Stimulated activated CD8-positive, alpha-beta memory T cell treated with anti-CD3 and anti-CD28 coated beads, Interleukin-7, amount 100 ng/mL, for 24 hours (primary cell): ENCODE measurements around the gene MCM7.

Source experiments
- DNase-seq: peaks from one replicate; pipeline ENCODE4 v3.0.0-alpha.2; 2020; ENCODE audit warnings: low read depth

The MCM7 gene

DNA sequence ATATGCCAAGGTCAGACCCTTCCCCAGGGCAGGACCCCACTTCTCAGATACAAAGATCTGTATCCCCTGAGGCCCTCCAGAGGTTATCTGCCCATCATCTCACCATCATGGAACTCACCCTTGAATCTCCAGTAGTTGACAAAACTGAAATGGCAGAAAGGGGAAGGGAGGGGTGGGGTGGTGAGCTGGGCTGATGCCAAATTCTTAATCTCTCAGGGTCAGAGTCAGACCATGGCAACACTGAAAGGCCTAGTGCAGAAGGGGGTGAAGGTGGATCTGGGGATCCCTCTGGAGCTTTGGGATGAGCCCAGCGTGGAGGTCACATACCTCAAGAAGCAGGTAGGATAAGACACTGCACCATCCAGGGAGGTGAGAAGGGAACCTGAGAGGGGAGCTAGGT lies 21.4 kb upstream of the MCM7 start:
- DNase-seq, result no peak

DNA sequence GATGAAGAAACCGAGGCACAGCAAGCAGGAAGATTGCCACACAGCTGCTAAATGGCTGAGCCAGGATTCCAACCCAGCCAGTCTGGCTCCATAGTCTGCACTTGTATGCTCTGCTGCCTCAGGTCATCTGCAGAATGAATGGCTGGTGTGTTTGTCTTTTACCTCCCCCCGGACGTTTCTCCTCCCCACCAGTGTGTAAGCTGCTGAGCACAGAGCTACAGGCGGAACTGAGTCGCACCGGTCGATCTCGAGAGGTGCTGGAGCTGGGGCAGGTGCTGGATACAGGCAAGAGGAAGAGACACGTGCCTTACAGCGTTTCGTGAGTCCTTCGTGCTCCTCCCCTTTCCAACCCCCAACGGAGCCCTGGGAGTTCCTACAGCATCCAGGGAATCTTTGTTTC lies 20.9 kb upstream of the MCM7 start:
- DNase-seq, result no peak

DNA sequence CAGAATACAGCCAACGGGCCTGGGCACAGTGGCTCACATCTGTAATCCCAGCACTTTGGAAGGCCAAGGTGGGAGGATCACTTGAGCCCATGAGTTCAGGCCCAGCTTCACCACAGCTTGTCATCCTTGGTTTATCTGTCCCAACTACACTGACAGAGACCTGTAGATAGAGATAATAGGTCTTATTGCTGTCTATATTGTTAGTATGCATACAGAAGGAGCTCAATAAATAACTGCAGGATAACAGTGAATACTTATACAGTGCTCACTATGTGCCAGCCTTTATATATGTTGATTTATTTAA lies 19.5 kb upstream of the MCM7 start:
- no peak for DNase-seq

DNA sequence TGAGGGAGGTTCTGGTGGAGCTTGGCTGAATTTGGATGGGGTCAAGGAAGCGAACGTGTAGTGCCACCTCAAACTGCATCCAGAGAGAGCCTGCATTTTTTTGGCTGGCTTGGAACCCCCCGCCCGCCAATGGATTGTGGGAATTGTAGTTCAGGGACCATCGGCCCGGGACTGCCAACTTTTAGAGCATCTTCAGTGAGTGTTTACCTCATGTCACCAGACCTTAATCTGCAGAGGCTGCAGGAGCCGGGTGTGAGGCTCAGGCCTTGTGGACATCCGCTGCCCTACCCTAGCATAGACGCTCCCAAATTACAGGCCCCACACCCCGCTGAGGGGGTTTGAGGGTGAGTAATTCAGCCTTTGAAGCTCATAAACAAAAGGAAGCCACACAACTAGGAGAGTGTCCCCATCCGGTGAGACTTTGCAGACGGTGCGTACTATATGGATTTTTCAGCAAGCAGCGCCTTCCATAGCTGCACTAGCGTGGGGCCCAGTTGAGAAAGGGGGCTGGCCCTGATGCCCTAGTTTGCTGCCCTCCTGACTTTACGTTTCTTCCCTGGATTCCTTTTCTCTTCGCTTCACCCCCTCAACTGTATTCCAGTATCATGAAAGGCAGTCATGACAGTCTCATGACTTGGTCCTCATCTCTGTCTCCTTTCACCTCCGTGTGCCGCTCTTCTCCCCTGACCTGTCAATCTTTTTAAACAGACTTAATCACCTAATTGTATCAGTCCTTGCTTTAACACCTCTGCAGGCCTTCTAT lies 19.0 kb upstream of the MCM7 start:
- DNase-seq, result peak; percentile 41

DNA sequence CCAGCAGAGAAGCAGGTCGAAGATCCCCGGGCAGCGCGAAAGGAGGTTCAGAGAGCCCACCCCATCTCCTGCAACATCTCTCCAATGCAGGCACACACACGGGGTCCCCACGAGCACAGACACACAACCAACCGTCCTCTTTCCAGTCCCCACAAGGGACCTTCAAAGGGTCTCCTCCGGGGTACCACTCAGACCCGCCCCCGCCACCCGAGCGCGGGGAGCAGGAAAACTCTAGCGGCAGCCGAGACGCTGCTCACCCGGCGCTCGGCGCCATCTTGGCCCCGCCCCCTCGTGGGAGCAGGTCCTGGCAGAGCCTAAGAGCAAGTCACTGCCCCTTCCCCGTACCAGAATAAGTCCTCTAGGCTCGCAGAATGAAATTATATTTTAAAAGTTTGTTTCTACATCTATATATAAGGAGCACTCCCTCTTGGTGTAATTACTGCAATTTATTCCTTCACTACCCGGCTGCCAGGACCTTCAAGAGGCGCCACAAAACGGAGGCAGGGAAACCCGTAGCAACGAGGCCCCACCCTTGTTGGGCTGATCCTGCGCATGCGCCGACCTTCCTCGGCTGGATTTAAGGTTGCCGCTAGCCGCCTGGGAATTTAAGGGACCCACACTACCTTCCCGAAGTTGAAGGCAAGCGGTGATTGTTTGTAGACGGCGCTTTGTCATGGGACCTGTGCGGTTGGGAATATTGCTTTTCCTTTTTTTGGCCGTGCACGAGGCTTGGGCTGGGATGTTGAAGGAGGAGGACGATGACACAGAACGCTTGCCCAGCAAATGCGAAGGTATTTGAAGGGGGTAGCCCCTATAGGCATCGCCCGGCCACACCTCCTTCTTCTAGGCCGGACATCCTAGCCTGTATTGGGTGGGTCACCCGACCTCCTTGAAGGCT lies 18.1 kb upstream of the MCM7 start, which contains the start of the genes CNPY4 and TAF6:
Gene CNPY4 (plus strand): TSS at position 563 of the 898 bp plus-strand sequence. CDS start 111 bp downstream, at position 674.
Gene TAF6 (minus strand): TSS at position 287 of the 898 bp plus-strand sequence. CDS start 5,149 bp downstream, outside the sequence.
- peak; percentile 93 for DNase-seq

DNA sequence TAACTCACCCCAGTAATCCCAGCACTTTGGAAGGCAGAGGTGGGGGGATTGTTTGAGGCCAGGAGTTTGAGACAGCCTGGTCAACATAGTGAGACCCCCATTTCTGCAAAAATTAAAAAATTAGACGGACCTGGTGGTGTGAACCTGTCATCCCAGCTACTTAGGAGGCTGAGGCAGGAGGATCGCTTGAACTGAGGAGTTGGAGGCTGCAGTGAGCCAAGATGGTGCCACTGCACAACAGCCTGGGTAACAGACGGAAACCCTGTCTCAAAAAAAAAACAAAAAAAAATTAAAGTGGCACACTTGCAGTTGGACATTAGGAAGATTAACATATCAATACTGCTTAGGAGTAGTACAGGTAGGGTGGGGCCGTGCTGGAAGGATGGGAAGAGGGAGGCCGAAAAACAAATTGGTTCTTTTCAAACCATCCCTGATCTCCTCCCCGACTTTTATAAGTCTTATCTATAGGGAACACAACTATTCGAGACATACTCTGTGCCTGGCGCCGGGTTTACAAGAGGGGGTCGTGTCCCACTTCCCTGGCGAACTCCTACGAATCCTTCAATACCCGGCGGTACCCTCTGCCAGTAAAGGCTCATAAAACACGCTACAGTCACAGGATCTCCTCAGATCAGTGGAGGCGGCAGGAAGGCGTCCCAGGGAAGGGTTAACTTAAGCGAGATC lies 17.3 kb upstream of the MCM7 start:
- no peak for DNase-seq

DNA sequence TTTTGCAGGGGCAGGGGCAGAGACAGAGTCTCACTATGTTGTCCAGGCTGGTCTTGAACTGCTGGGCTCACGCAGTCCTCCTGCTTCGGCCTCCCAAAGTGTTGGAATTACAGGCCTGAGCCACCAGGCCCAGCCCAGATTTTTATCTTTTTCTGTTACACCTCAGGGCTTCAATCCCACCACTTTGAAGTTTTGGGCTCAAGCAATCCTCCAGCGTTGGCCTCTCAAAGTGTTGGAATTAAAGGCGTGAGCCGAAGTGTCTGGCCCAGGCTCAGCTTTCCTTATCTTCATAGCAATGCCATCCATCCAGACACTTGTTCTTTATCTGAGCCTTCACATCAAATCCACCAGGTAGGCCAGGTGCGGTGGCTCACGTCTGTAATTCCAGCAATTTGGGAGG lies 13.8 kb upstream of the MCM7 start:
- no peak for DNase-seq

DNA sequence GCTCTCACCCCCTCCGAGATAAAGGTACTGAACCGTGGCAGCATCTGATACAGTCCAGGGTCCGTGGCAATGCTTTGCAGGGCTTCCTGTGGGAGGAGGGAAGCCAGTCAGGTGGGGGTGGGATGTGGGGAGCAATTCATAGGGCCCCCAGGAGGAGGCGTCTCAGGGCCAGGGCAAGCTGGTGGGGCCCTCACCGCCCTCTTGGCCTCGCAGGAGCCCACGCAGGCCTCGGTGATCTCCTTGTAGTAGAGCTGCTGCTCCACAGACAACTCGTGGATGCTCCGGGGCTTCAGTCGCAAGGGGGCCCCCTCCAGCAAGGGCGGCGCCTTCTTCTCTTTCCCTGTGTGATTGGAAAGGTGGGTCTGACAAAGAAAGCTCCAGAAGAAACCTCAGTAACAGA lies 10.7 kb upstream of the MCM7 start:
- no peak for DNase-seq

DNA sequence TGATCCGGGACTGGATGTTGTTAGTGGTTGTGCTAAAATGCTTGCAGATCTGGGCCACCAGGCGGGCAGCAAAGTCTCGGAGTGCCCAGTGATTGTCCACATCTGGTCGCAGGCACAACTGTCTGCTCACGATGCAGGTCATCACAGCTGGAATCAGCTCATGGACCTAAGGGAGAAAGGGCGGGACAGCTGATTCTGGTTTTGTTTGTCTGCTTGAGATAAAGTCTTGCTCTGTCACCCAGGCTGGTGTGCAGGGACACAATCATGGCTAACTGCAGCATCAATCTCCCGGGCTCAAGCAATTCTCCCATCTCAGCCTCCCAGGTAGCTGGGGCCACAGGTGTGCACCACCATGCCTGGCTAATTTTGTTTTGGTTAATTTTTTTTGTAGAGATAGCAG lies 10.0 kb upstream of the MCM7 start:
- DNase-seq, result no peak

DNA sequence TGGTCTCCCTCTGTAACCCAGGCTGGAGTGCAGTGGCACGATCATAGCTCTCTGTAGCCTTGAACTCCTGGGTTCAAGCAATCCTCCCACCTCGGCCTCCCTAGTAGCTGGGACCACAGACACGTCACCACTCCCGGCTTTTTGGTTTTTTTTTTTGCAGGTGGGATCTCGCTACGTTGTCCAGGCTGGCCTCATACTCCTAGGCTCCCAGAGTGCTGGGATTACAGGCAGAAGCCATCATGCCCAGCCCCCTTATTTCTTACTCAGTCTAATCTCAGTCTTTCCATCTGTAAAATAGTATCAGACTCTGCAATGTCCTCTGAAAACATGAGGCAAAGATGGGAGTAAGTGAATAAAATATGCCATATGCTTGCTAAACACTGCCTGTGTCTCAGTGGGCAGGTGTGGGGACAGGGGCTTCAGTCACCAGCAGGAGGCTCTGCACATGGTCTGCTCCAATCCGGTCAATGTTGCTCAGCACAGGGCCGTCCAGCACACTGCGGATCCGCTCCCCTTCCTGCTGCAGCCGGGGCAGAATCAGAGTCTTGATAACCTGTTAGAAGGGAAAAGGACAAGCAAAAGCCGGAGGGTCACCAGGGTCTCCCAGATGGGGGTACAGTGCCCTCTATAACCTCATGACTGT lies 8.4 kb upstream of the MCM7 start:
- DNase-seq, result no peak

DNA sequence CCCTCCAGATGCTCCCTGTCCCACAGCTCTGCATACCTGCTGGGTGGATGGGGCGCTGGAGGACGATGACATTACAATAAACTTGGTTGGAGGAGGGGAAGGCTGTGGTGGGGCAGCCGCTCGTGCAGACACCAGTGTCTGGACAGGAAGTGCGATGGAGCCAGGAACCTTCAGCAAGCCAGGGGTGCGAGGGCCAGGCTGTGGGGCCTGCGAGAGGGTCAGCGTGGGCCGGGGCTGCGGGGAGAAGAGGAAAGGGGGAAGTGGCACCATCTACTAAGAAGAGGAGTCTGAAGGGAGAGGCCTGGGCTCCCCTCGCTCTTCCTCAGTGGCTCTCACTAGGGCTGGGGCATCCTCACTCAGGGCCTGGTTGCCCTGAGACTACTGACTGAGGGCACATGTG lies 6.7 kb upstream of the MCM7 start:
- no peak for DNase-seq

DNA sequence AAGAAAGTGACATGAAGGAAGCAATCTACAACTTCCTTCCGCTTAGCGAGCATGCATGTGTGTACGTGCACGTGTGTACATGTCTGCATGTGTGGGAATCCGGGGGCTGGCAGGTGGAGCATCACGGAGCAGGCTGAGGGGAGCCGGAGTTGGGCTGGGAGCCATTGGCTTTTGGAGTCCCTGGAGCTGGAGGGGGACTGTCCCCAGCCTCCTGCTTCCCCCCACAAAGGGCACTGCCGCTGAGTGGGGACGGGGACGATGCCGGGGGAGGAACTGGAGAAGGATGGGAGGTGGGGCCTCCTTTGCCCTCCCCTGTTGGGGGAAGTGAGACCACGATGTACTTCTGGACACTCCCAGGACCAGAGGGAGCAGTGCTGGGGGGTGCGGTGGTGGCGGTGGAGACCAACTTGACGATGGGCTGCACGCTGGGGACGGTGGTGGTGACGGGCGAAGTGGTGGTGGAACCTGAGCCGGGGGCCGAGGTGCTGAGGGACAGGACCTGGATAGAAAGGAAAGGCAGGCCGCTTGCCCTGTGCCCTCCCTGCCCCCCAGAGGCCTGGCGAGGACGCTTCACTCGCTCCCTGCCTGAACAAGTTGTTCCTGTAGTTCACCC lies 6.0 kb upstream of the MCM7 start:
- no peak for DNase-seq

DNA sequence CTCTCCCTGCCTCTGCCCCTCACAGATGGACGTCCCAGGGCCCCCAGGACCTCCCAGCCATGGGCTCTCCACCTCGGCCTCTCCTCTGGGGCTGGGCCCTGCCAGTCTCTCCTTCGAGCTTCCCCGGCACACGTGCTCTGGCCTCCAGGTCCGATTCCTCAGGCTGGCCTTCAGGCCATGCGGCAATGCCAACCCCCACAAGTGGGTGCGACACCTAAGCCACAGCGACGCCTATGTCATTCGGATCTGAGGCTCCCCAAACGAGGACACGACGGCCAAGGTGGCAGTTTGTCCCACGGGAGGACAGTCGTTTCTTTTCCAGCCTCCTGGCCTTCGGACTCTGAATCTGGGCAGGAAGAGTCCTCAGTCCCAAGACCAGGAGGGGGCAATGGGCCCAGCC lies 5.4 kb upstream of the MCM7 start:
- no peak for DNase-seq

DNA sequence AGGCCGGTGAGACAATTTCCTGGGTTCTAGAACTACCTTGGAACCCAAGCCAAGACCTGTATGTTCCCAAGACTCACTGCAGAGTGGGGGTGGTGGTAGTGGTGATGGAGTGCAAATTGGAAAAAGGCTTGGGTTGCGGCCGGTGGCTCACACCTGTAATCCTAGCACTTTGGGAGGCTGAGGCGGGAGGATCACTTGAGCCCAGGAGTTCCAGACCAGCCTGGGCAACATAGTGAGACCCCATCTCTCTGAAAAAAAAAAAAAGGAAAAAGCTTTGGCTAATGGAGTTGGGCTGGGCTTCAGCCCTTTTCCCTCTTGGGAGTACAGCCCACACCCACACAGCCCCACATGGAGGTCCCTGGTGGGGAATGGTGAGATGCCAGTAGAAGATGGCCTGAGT lies 4.3 kb upstream of the MCM7 start:
- DNase-seq, result no peak

DNA sequence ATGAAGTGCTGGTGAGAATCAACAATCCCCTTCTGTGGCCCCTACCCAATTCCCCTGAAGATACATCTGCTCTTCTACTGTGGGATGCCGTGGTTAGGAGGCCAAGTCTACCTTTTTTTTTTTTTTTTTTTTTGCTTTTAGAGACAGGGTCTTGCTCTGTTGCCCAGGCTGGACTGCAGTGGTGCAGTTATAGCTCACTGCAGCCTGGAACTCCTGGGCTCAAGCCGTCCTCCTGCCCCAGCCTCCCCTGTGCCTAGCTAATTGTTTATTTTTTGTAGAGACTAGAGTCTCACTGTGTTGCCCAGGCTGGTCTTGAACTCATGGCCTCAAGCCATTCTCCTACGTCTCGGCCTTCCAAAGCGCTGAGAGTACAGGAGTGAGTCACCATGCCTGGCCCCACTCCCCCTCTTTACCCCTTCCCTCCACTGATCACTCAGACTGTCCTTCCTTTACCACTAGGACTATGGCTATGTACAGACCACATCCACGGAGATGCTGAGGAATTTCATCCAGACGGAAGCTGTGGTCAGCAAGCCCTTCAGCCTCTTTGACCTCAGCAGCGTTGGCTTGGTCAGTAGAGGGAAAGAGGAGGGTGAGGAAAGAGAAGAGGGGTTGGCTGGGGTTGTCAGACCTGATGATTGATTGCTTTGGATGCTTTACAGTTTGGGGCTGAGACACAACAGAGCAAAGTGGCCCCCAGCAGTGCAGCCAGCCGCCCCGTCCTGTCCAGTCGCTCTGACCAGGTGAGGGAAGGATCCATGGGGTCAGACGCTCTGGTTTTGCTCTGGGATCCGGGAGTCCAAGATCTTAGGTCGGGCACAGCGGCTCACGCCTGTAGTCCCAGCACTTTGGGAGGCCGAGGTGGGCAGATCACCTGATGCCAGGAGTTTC lies 2.0 kb upstream of the MCM7 start:
- DNase-seq, result no peak

DNA sequence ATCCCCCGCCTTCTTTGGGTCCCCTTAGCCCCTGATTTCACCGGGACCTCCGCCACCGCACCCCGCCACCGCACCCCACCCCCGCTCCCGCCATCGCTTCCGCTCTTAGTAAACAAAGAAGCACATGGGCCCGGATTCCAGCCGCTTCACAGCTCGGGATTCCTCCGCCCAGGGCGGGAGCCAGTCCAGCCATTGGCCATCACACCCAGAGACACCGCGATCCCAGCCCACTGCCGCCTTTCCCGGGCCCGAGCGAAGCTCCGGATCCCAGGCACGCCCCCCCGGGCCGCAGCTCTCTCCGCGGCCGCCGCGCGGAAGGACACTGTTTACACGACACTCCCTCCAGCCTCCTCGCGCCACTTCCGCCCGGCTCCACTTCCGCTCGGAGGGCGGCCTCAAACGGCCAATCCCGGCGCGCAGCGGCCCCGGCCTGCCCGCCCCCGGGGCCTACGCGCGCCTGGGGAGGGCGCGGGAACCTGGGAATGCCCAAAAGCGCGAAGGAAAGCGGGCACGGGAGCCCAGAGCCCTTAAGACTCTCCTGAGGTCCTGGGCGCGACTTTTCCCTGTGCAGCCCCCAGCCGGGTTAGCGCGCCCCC lies 679 bp downstream of the MCM7 start:
- DNase-seq, result peak; percentile 64

DNA sequence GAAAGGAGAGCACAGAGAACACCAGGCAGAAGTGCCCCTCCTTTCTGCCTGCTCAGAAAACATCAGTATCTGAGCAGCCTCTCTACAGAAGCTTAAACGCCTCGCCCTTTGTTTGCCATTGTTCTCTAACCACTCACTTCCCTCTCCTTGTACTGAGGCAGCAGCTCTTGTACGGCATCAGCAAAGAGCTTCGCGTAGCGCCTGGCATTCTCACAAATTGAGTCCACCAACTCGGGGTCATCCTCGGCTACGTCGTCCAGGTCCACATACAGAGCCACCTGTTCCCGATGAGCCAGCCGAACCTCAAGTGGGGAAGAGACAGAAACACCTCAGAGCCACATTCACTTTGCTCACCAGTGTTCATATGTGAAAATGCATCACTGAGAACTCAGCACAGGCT lies 1.7 kb downstream of the MCM7 start:
- DNase-seq, result no peak

DNA sequence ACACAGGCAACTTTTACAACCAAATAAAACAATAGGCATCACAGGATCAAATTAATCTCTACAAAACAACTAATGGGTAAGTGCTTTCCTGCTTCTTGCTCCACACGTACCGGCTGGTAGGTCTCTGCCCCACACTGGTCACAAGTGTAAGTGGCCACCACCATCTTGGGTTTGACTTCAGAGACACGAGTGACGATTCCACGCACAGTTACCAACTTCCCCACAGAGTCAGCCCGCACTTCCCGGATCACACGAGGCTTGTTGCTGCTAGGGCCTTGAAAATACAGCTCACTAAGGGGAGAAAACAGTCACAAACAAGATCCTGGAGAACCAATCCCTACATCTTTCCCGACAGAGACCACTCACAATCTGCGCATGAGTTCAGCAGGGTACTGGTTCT lies 2.3 kb downstream of the MCM7 start:
- no peak for DNase-seq

DNA sequence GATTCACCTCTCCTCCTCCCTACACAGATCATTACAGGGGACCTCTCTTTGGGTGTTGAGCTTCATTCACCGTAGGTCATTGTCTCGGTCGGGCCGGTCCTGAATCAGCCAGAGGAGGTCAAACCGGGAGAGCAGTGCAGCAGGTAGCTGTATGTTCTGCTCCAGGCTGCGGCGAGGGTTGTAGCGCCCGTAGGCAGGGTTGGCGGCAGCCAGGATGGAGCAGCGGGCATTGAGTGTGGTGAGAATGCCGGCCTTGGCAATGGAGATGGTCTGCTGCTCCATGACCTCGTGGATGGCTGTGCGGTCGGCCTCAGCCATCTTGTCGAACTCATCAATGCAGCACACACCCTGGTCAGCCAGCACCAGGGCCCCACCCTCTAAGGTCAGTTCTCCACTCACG lies 5.5 kb downstream of the MCM7 start:
- no peak for DNase-seq

DNA sequence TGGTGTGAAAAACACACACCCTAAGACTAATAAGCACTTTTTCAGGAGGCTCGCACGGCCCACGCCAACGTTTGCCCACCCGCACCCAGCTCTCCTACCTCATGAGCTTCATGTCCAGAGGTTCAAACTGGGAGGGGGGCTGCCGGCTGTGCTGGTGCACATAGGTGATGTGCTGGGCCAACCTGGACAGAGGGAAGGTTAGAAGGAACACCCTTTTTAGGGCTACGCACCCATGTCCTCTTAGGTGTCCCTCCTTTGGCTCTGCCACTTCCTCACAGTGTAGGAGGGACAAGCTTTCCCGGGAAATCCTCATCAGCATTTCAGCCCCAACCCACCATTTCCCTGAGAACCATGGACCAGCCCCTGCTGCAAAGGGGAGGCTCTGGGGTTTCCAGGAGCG lies 5.9 kb downstream of the MCM7 start:
- no peak for DNase-seq
